Raji (cell line): ENCODE results near the gene OMA1.

ENCODE experiments used
- POLR2A ChIP-seq: IDR thresholded peaks from 2 replicates; pipeline ENCODE4 v1.6.1; 2011; ENCODE audit warnings: low read depth, low read length, control low read depth; ENCODE audit not compliant: insufficient read depth

OMA1 gene

GRCh38 chr1:58551186-58552140, 4.9 kb upstream of the OMA1 start:
- TF ChIP-seq POLR2A = no peak

DNA sequence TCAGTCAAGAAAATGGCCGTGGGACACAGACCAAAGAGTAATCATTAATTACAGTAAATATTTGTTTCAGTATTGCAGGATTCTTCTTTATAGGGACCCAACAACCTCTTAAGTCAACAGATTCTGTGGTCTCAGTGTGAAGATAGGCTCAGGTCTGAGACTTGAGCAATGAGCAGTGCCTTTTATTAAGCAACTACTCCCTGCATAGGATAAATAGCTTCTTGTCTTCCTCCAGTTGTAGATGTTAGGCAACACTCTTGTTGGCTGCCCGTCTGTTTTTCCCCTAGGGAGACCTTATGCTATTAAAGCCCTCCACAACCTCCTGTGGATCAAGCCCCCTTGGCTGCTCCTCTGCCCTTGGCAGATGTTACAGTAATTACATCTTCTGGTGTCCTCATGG, 1.8 kb upstream of the OMA1 start:
- TF ChIP-seq POLR2A = no peak

- no peak for TF ChIP-seq POLR2A
Observed at GRCh38 chr1:58545591-58546519, 671 bp downstream of the OMA1 start.

DNA sequence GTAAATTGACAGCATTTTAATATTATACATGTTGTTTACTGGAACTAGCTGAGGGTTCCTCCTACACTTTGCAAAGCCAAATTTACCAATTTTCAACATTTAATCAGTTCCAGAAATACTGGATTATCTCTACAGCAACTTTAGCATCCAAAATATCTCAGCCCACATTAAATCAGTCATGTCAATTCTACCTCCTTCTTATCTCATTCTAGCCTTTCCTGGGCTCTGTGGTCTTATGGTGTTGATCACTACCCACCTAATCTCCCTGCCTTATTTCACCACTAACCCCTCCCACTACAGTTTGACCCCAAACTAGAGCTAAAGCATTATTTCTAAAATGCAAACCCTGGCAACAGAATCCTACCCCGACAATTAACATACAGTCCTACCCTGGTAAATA, 3.3 kb downstream of the OMA1 start:
- no peak for TF ChIP-seq POLR2A

- TF ChIP-seq POLR2A = no peak
Observed at GRCh38 chr1:58539553-58539952, 7.0 kb downstream of the OMA1 start.

GRCh38 chr1:58538821-58539220, 7.7 kb downstream of the OMA1 start:
- no peak for TF ChIP-seq POLR2A

- no peak for TF ChIP-seq POLR2A
Observed at GRCh38 chr1:58529284-58529683, 17.2 kb downstream of the OMA1 start.

DNA sequence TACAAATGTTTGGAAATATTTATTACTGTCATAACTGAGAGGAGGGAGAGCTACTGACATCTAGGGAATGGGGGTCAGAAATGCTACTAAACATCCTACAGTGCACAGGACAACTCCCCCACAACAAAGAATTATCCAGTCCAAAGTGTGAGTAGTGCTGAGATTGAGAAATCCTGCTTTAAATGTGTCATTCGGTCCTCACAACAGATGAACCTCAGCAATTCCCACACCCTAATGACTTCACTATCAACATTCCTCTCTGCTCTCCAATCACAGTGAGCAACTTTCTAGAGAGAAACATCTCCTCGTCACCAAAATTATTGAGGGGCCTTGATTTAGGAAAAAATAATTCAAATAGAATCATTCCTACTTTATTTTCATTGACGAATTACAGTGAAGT, 18.0 kb downstream of the OMA1 start:
- no peak for TF ChIP-seq POLR2A

GRCh38 chr1:58524353-58524945, 22.1 kb downstream of the OMA1 start:
- no peak for TF ChIP-seq POLR2A

- no peak for TF ChIP-seq POLR2A
Observed at GRCh38 chr1:58515794-58516401, 30.6 kb downstream of the OMA1 start.

DNA sequence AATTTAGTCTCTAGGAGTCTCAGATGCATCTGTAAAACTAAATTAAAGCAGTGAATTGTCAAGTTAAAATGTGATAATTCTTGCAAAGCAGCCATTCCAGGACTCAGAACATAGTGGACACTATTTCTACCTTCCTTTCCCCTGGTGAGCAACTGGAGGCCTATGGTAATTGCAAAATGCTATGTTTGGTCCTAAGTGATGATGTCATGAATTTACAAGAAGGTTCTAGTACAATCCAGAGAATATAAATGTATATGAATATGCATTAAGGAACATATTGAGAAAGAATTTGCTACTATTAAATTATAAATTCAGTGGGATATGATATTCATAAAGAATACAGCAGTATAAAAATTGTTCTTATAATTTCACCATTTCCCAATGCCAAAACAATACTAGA, 32.6 kb downstream of the OMA1 start:
- no peak for TF ChIP-seq POLR2A

DNA sequence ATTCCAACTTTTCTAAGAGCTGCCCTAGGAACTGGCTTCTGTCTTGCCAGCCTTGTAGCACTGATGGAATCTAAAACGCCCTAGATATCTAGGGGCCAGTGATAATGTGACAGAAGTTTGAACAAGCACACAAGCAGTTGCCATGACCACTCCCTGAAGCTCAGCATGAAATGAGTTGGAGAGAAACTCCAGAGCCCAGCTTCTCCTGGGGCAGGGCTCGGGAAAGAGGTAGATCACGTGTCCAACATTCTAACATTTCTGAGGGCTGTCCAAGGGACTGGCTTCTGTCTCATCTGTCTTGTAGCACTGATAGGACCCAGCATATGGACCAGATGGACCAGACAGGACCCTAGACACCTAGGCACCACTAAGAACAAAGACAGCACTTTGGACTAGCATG, 37.9 kb downstream of the OMA1 start:
- no peak for TF ChIP-seq POLR2A

- no peak for TF ChIP-seq POLR2A
Observed at GRCh38 chr1:58505286-58505685, 41.2 kb downstream of the OMA1 start.

DNA sequence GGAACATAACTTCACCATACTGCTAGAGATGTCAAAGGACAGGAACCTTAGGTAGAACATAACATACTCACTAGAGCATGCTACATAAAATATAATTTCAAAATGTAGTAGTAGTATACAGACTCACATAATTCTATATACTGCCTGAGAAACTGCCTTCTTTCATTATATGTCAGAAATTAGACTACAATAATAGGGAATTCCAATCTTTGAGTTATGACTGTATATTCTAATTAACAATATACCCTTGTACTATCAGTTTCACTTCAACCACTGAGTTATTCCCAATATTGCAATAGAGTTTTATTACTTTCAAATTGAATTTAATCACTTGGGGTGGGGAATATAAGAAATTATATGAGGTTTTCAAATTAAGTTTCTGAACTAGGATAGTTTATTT, 44.0 kb downstream of the OMA1 start:
- no peak for TF ChIP-seq POLR2A

GRCh38 chr1:58500043-58500442, 46.5 kb downstream of the OMA1 start:
- no peak for TF ChIP-seq POLR2A
